HCT116 (cell line): ENCODE measurements around the gene ACOT8. TPM values are rescaled to one million over a fixed set of nuclear protein-coding genes. Genes with fewer than 3 reads are reported as not detected.
"Not testable (repeated sequence)": the region's sequence is repeated elsewhere in the genome, so short reads cannot be mapped to it uniquely, and the experiment has no call there.

ENCODE experiments used
- ATAC-seq: fragments of 200-7000 bp; cut with Tn5 transposase; 2 replicates; pipeline ENCODE4 v1.9.1; 2020; ENCODE audit warnings: mild to moderate bottlenecking, moderate library complexity
- BruUV-seq: library from RNA; stranded (reverse); fragments of 400-500 nt; replicated peaks from 2 replicates; lab custom pipeline; 2021; lab: Mats Ljungman, UMichigan
- CTCF ChIA-PET: fragments of 300-600 bp; sonication (Branson Sonifier 250); formaldehyde crosslinking; loops from one replicate; lab custom pipeline; 2021; ENCODE audit warnings: antibody characterized with exemption; lab: Charles Lee
- POLR2A ChIA-PET: fragments of 300-600, 350-600 bp; sonication (Branson Sonifier 250); formaldehyde crosslinking; loops from one replicate; lab custom pipeline; 2021; ENCODE audit warnings: antibody characterized with exemption; lab: Charles Lee
- RAD21 ChIA-PET, 2 experiments: fragments of 300-600 bp; sonication (Branson Sonifier 250); formaldehyde crosslinking; loops; one replicate each; lab custom pipeline; 2023; ENCODE audit warnings: low total read pairs in 2 of 2; ENCODE audit not compliant: uncharacterized antibody in 2 of 2, unreplicated experiment in 2 of 2, low non-redundant PET in 1 of 2; lab: Charles Lee
- DNase-seq: peaks from one replicate; pipeline ENCODE4 v3.0.0-alpha.2; 2010; ENCODE audit warnings: low read depth, low spot score
- H2AFZ ChIP-seq: fragments of 200-600 bp; shearing (Covaris generic), sonication (generic); 2 replicates; pipeline ENCODE4 v1.6.1; 2017; ENCODE audit warnings: low read depth, mixed run types, mixed read lengths, antibody characterized with exemption, low read length; ENCODE audit not compliant: poor library complexity, severe bottlenecking
- H3K27ac ChIP-seq: 2 replicates; pipeline ENCODE4 v1.5.1; 2012; ENCODE audit warnings: low read depth, low read length
- H3K27me3 ChIP-seq: fragments of 200-600 bp; sonication (generic); 2 replicates; pipeline ENCODE4 v1.6.1; 2016; ENCODE audit warnings: mixed run types, low read length, mixed read lengths; ENCODE audit not compliant: insufficient read depth
- H3K36me3 ChIP-seq, 2 experiments: fragments of 200-500 bp in 1 of 2; fragments of 200-600 bp in 1 of 2; sonication (Bioruptor generic) in 1 of 2; sonication (generic) in 1 of 2; 2 replicates each; pipeline versions ENCODE4 v1.5.1 to v1.6.1; 2014 to 2016; ENCODE audit warnings: low read length in 2 of 2, inconsistent platforms in 1 of 2, mixed read lengths in 1 of 2, mixed run types in 1 of 2; ENCODE audit not compliant: insufficient read depth in 2 of 2, control insufficient read depth in 1 of 2
- H3K4me1 ChIP-seq, 2 experiments: fragments of 200-600 bp in 1 of 2; sonication (generic) in 1 of 2; 2 replicates each; pipeline versions ENCODE4 v1.5.1 to v1.6.1; 2012 to 2017; ENCODE audit warnings: low read length in 2 of 2, inconsistent platforms in 1 of 2, mild to moderate bottlenecking in 1 of 2, mixed read lengths in 1 of 2, mixed run types in 1 of 2, moderate library complexity in 1 of 2; ENCODE audit not compliant: insufficient read depth in 2 of 2, control insufficient read depth in 1 of 2
- H3K4me2 ChIP-seq: fragments of 200-600 bp; sonication (generic); 2 replicates; pipeline ENCODE4 v1.6.1; 2017; ENCODE audit warnings: mixed run types, low read length, mixed read lengths
- H3K4me3 ChIP-seq, 2 experiments: fragments of 200-600 bp in 1 of 2; sonication (generic) in 1 of 2; replicated peaks in 1 of 2; 2 replicates each; pipeline ENCODE4 v1.5.1; 2011 to 2016; ENCODE audit warnings: low read length in 2 of 2, control low read depth in 1 of 2, low read depth in 1 of 2, mild to moderate bottlenecking in 1 of 2, mixed read lengths in 1 of 2, mixed run types in 1 of 2
- H3K79me2 ChIP-seq: fragments of 200-600 bp; sonication (generic); 2 replicates; pipeline ENCODE4 v1.6.1; 2017; ENCODE audit warnings: mild to moderate bottlenecking, mixed run types, low read length, moderate library complexity, mixed read lengths; ENCODE audit not compliant: insufficient read depth
- H3K9ac ChIP-seq: fragments of 200-600 bp; sonication (generic); 2 replicates; pipeline ENCODE4 v1.6.1; 2016; ENCODE audit warnings: low read length, mixed read lengths
- H3K9me2 ChIP-seq: fragments of 200-600 bp; sonication (generic), shearing (Covaris generic); 2 replicates; pipeline ENCODE4 v1.6.1; 2017; ENCODE audit warnings: mixed run types, mild to moderate bottlenecking, moderate library complexity; ENCODE audit not compliant: insufficient read depth
- H3K9me3 ChIP-seq, 2 experiments: fragments of 200-500 bp in 1 of 2; fragments of 200-600 bp in 1 of 2; sonication (Bioruptor generic) in 1 of 2; sonication (generic) in 1 of 2; 2 replicates each; pipeline ENCODE4 v1.6.1; 2014 to 2017; ENCODE audit warnings: low read length in 2 of 2, mixed read lengths in 2 of 2, inconsistent platforms in 1 of 2, low read depth in 1 of 2, mild to moderate bottlenecking in 1 of 2, mixed run types in 1 of 2, moderate library complexity in 1 of 2; ENCODE audit not compliant: control insufficient read depth in 1 of 2, insufficient read depth in 1 of 2
- H4K20me1 ChIP-seq: fragments of 200-600 bp; sonication (generic), shearing (Covaris generic); 2 replicates; pipeline ENCODE4 v1.6.1; 2017; ENCODE audit warnings: mixed run types, mild to moderate bottlenecking, moderate library complexity; ENCODE audit not compliant: insufficient read depth
- ATF3 ChIP-seq: IDR thresholded peaks from 2 replicates; pipeline ENCODE4 v1.6.1; 2012
- EGR1 ChIP-seq: IDR thresholded peaks from 2 replicates; pipeline ENCODE4 v1.6.1; 2012; ENCODE audit warnings: low read depth
- ELF1 ChIP-seq: IDR thresholded peaks from 2 replicates; pipeline ENCODE4 v1.6.1; 2012; ENCODE audit warnings: low read depth, borderline replicate concordance
- EZH2 ChIP-seq: fragments of 200-600 bp; sonication (generic); IDR thresholded peaks from 2 replicates; pipeline ENCODE4 v1.6.1; 2017; ENCODE audit warnings: antibody characterized with exemption, mixed run types
- EZH2phosphoT487 ChIP-seq: fragments of 200-600 bp; IDR thresholded peaks from 2 replicates; pipeline ENCODE4 v1.6.1; 2018; ENCODE audit warnings: antibody characterized with exemption, borderline replicate concordance
- FOSL1 ChIP-seq: IDR thresholded peaks from 2 replicates; pipeline ENCODE4 v1.6.1; 2012; ENCODE audit warnings: low read depth
- POLR2AphosphoS5 ChIP-seq: IDR thresholded peaks from 2 replicates; pipeline ENCODE4 v1.6.1; 2011; ENCODE audit warnings: mild to moderate bottlenecking, low read depth, low read length, moderate library complexity
- SP1 ChIP-seq: IDR thresholded peaks from 2 replicates; pipeline ENCODE4 v1.6.1; 2012; ENCODE audit warnings: low read depth
- intact Hi-C: fragments of 100-400 bp; cut with micrococcal nuclease; formaldehyde crosslinking; loops from 2 replicates; pipeline ENCODE4 v1.10.0; 2022
- total RNA-seq: library from RNA; stranded (reverse); gene quantifications from one replicate; pipeline ENCODE4 v1.2.1, GENCODE V29; 2021; ENCODE audit not compliant: unreplicated experiment
- TF ChIP-seq, protein P1 (sequence below), 3 experiments: fragments of 200-600 bp in 1 of 3; sonication (generic) in 1 of 3; IDR thresholded peaks in 2 of 3; conservative IDR thresholded peaks in 1 of 3; 2 replicates each; pipeline ENCODE4 v1.5.1; 2012 to 2017; ENCODE audit warnings: low read depth in 2 of 3, low read length in 2 of 3, antibody characterized with exemption in 1 of 3, borderline replicate concordance in 1 of 3, control low read depth in 1 of 3, mild to moderate bottlenecking in 1 of 3, mixed read lengths in 1 of 3, mixed run types in 1 of 3, moderate library complexity in 1 of 3; ENCODE audit not compliant: insufficient read depth in 1 of 3

ACOT8 gene
- total RNA-seq, 1 experiment from 2014 or later = 12.2 TPM

- TF ChIP-seq, protein P1, sequence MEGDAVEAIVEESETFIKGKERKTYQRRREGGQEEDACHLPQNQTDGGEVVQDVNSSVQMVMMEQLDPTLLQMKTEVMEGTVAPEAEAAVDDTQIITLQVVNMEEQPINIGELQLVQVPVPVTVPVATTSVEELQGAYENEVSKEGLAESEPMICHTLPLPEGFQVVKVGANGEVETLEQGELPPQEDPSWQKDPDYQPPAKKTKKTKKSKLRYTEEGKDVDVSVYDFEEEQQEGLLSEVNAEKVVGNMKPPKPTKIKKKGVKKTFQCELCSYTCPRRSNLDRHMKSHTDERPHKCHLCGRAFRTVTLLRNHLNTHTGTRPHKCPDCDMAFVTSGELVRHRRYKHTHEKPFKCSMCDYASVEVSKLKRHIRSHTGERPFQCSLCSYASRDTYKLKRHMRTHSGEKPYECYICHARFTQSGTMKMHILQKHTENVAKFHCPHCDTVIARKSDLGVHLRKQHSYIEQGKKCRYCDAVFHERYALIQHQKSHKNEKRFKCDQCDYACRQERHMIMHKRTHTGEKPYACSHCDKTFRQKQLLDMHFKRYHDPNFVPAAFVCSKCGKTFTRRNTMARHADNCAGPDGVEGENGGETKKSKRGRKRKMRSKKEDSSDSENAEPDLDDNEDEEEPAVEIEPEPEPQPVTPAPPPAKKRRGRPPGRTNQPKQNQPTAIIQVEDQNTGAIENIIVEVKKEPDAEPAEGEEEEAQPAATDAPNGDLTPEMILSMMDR (IDR thresholded peaks at IDR 0.05 in 2 of 3, conservative IDR thresholded peaks at IDR 0.05 in 1 of 3; ENCODE audit: borderline replicate concordance in 1 of 3, insufficient read depth in 1 of 3, low read depth in 2 of 3, low read length in 2 of 3) = peak; percentile 35 to 75 (median 72); a peak in 5 of 6 replicates
- TF ChIP-seq EZH2 (no peak), EGR1 (no peak), SP1 (no peak), ELF1 (peak; percentile 21; the same call in 1 of the 2 replicates), ATF3 (no peak), FOSL1 (no peak), EZH2phosphoT487 (no peak), POLR2AphosphoS5 (0 out of 2 replicates have a peak, but pooled peaks have one; percentile 32)
Measured at GRCh38 chr20:45798935-45799642, 58.1 kb downstream of the ACOT8 start (continued).

DNA sequence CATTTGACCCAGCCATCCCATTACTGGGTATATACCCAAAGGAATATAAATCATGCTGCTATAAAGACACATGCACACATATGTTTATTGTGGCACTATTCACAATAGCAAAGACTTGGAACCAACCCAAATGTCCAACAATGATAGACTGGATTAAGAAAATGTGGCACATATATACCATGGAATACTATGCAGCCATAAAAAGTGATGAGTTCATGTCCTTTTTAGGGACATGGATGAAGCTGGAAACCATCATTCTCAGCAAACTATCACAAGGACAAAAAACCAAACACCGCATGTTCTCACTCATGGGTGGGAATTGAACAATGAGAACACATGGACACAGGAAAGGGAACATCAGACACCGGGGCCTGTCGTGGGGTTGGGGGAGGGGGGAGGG, 59.2 kb downstream of the ACOT8 start:
- H3K9ac ChIP-seq, POLR2A ChIA-PET, H3K4me1 ChIP-seq, H2AFZ ChIP-seq, DNase-seq, RAD21 ChIA-PET, H3K9me2 ChIP-seq, H3K79me2 ChIP-seq, H4K20me1 ChIP-seq, ATAC-seq, H3K4me3 ChIP-seq, intact Hi-C loops, H3K9me3 ChIP-seq, BruUV-seq, H3K27ac ChIP-seq, H3K27me3 ChIP-seq, H3K4me2 ChIP-seq: not testable (repeated sequence)
- H3K36me3 ChIP-seq = peaks cover 28 to 37% of the 10 kb centered on the region in 2 experiments
- CTCF ChIA-PET = interaction anchor here (1.5 kb wide), 1 partner anchor 15 kb away, joined by 4 read pairs; no protein-coding TSS in a partner anchor

DNA sequence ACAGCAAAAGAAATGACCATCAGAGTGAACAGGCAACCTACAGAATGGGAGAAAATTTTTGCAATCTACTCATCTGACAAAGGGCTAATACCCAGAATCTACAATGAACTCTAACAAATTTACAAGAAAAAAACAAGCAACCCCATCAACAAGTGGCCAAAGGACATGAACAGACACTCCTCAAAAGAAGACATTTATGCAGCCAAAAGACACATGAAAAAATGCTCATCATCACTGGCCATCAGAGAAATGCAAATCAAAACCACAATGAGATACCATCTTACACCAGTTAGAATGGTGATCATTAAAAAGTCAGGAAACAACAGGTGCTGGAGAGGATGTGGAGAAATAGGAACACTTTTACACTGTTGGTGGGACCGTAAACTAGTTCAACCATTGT, 59.7 kb downstream of the ACOT8 start:
- intact Hi-C loops, H4K20me1 ChIP-seq, H3K9me3 ChIP-seq, CTCF ChIA-PET, ATAC-seq, BruUV-seq, H3K9ac ChIP-seq, DNase-seq, H3K4me2 ChIP-seq, H3K27ac ChIP-seq, H2AFZ ChIP-seq, POLR2A ChIA-PET, RAD21 ChIA-PET, H3K4me3 ChIP-seq, H3K4me1 ChIP-seq, H3K9me2 ChIP-seq, H3K27me3 ChIP-seq: not testable (repeated sequence)
- peaks cover 28 to 33% of the 10 kb centered on the region in 2 experiments for H3K36me3 ChIP-seq
- H3K79me2 ChIP-seq = peaks cover 12% of the 10 kb centered on the region
